ENCODE data around the gene PSMA3. TPM values are rescaled to one million over a fixed set of nuclear protein-coding genes. Genes with fewer than 3 reads are reported as not detected.
"Not testable (repeated sequence)": the region's sequence is repeated elsewhere in the genome, so short reads cannot be mapped to it uniquely, and the experiment has no call there.

Gene PSMA3
- total RNA-seq, 3 donors from 2014 or later (not counting 1 experiment from before 2014, with no cell fraction given) = 107 to 120 (median 115) TPM

GRCh38 chr14:58258156-58258555, 13.5 kb downstream of the PSMA3 start:
- DNase-seq (no peak), ATAC-seq (no peak)
- Histone ChIP-seq H3K27ac (ENCODE audit: low read length) (no peak overlapping the region), H3K4me1 (ENCODE audit: control insufficient read depth, insufficient read depth, low read length) (no peaks in the 10 kb centered on the region), H3K4me3 (ENCODE audit: low read length) (no peak overlapping the region), H3K9me3 (ENCODE audit: control insufficient read depth, insufficient read depth, low read length) (no peaks in the 10 kb centered on the region), H3K36me3 (ENCODE audit: control insufficient read depth, insufficient read depth, low read length) (peaks cover 75% of the 10 kb centered on the region), H3K27me3 (ENCODE audit: control insufficient read depth, insufficient read depth, low read length) (no peaks in the 10 kb centered on the region)
- intact Hi-C loops (cut with micrococcal nuclease) = no loop called here
- Mint-ChIP-seq H3K27ac (peak overlapping the region in 1 of 2 donors; percentile 6), H3K4me1 (peaks cover 8 to 9% of the 10 kb centered on the region in 2 donors), H3K4me3 (no peak overlapping the region), H3K9me3 (no peaks in the 10 kb centered on the region), H3K27me3 (ENCODE audit: low read depth in 2 of 2) (no peaks in the 10 kb centered on the region), H3K36me3 (no peaks in the 10 kb centered on the region)
- 100% methylated on average over 3 of the region's 4 CpGs for WGBS (ENCODE audit: insufficient coverage)
- no peak for TF ChIP-seq CTCF (IDR thresholded peaks at IDR 0.05)

GRCh38 chr14:58262005-58262404, 17.4 kb downstream of the PSMA3 start:
- H3K4me3 Mint-ChIP-seq; DNase-seq; H3K27me3 Mint-ChIP-seq (ENCODE audit: low read depth in 2 of 2); H3K27me3 ChIP-seq (ENCODE audit: control insufficient read depth, insufficient read depth, low read length); H3K9me3 Mint-ChIP-seq; H3K27ac ChIP-seq (ENCODE audit: low read length); H3K4me1 ChIP-seq (ENCODE audit: control insufficient read depth, insufficient read depth, low read length); intact Hi-C loops (cut with micrococcal nuclease); H3K9me3 ChIP-seq (ENCODE audit: control insufficient read depth, insufficient read depth, low read length); H3K36me3 Mint-ChIP-seq; ATAC-seq; H3K4me3 ChIP-seq (ENCODE audit: low read length): not testable (repeated sequence)
- H3K36me3 ChIP-seq (ENCODE audit: control insufficient read depth, insufficient read depth, low read length) = peaks cover 88% of the 10 kb centered on the region
- H3K27ac Mint-ChIP-seq = peak overlapping the region in 1 of 2 donors; percentile 9
- H3K4me1 Mint-ChIP-seq = peaks cover 9 to 22% of the 10 kb centered on the region in 2 donors
- WGBS (ENCODE audit: insufficient coverage) = 96% methylated on average over 10 of the region's 10 CpGs

GRCh38 chr14:58265401-58265800, 20.8 kb downstream of the PSMA3 start:
- no peak for TF ChIP-seq CTCF (IDR thresholded peaks at IDR 0.05)
- intact Hi-C loops (cut with micrococcal nuclease) = no loop called here
- Mint-ChIP-seq H3K27ac (peak overlapping the region; percentile 7 to 76), H3K36me3 (no peaks in the 10 kb centered on the region), H3K4me3 (no peak overlapping the region), H3K4me1 (peaks cover 8 to 15% of the 10 kb centered on the region in 2 donors), H3K27me3 (ENCODE audit: low read depth in 2 of 2) (no peaks in the 10 kb centered on the region), H3K9me3 (no peaks in the 10 kb centered on the region)
- no peak overlapping the region for H3K4me3 ChIP-seq (ENCODE audit: low read length)
- peaks cover 90% of the 10 kb centered on the region for H3K36me3 ChIP-seq (ENCODE audit: control insufficient read depth, insufficient read depth, low read length)
- DNase-seq = no peak
- no peak overlapping the region for H3K27ac ChIP-seq (ENCODE audit: low read length)
- no peaks in the 10 kb centered on the region for H3K27me3 ChIP-seq (ENCODE audit: control insufficient read depth, insufficient read depth, low read length)
- ATAC-seq = no peak
- H3K9me3 ChIP-seq (ENCODE audit: control insufficient read depth, insufficient read depth, low read length) = no peaks in the 10 kb centered on the region
- no peaks in the 10 kb centered on the region for H3K4me1 ChIP-seq (ENCODE audit: control insufficient read depth, insufficient read depth, low read length)

- H3K4me1 ChIP-seq (ENCODE audit: control insufficient read depth, insufficient read depth, low read length) = peaks cover 6% of the 10 kb centered on the region
- DNase-seq = no peak
- H3K9me3 Mint-ChIP-seq = no peaks in the 10 kb centered on the region
- intact Hi-C loops (cut with micrococcal nuclease) = no loop called here
- H3K4me3 ChIP-seq (ENCODE audit: low read length) = no peak overlapping the region
- no peaks in the 10 kb centered on the region for H3K27me3 ChIP-seq (ENCODE audit: control insufficient read depth, insufficient read depth, low read length)
- H3K9me3 ChIP-seq (ENCODE audit: control insufficient read depth, insufficient read depth, low read length) = no peaks in the 10 kb centered on the region
- H3K27me3 Mint-ChIP-seq (ENCODE audit: low read depth in 2 of 2) = no peaks in the 10 kb centered on the region
- H3K27ac ChIP-seq (ENCODE audit: low read length) = no peak overlapping the region
- peaks cover 26 to 28% of the 10 kb centered on the region in 2 donors for H3K4me1 Mint-ChIP-seq
- WGBS (ENCODE audit: insufficient coverage) = no CpG with 5 or more reads among the region's 2 CpGs
- peak overlapping the region in 1 of 2 donors; percentile 63 for H3K27ac Mint-ChIP-seq
- H3K4me3 Mint-ChIP-seq = no peak overlapping the region
- ATAC-seq = no peak
- peaks cover 78% of the 10 kb centered on the region for H3K36me3 ChIP-seq (ENCODE audit: control insufficient read depth, insufficient read depth, low read length)
- H3K36me3 Mint-ChIP-seq = no peaks in the 10 kb centered on the region
- no peak for TF ChIP-seq CTCF (IDR thresholded peaks at IDR 0.05)
Measured at GRCh38 chr14:58270628-58271027, 26.0 kb downstream of the PSMA3 start.
